GM08714 (cell line): ENCODE data around the gene SON.
"Not testable (repeated sequence)": the region's sequence is repeated elsewhere in the genome, so short reads cannot be mapped to it uniquely, and the experiment has no call there.

Experiments used
- H3K4me3 ChIP-seq: fragments of 200-500 bp; sonication (Bioruptor generic); 2 replicates; pipeline ENCODE4 v1.5.1; 2014; ENCODE audit warnings: mild to moderate bottlenecking, low read length, inconsistent platforms
- ZNF274 ChIP-seq: IDR thresholded peaks from 2 replicates; pipeline ENCODE4 v1.6.1; 2012; ENCODE audit warnings: mild to moderate bottlenecking, low read depth, low read length

SON gene

GRCh38 chr21:33542640-33543504, at the start of gene SON:
SON (plus strand) TSS chr21:33543038; CDS start chr21:33543093, 55 bp downstream.
- no peak for TF ChIP-seq ZNF274
- H3K4me3 ChIP-seq, result peak within 1 kb of the TSS; percentile 85

GRCh38 chr21:33493756-33494155, 49.1 kb upstream of the SON start:
- no peak for TF ChIP-seq ZNF274
- H3K4me3 ChIP-seq, result no peak overlapping the region

GRCh38 chr21:33495743-33496142, 47.1 kb upstream of the SON start:
- no peak overlapping the region for H3K4me3 ChIP-seq
- no peak for TF ChIP-seq ZNF274

GRCh38 chr21:33496345-33496744, 46.5 kb upstream of the SON start:
- no peak overlapping the region for H3K4me3 ChIP-seq
- TF ChIP-seq ZNF274, result no peak

GRCh38 chr21:33505833-33506232, 37.0 kb upstream of the SON start:
- no peak overlapping the region for H3K4me3 ChIP-seq
- TF ChIP-seq ZNF274, result no peak

GRCh38 chr21:33507003-33507402, 35.8 kb upstream of the SON start:
- not testable (repeated sequence) for H3K4me3 ChIP-seq

- TF ChIP-seq ZNF274, result no peak
- H3K4me3 ChIP-seq, result no peak overlapping the region
Observed at GRCh38 chr21:33510826-33511225, 32.0 kb upstream of the SON start.

- no peak for TF ChIP-seq ZNF274
- no peak overlapping the region for H3K4me3 ChIP-seq
Observed at GRCh38 chr21:33511639-33512038, 31.2 kb upstream of the SON start.

- no peak for TF ChIP-seq ZNF274
- no peak overlapping the region for H3K4me3 ChIP-seq
Observed at GRCh38 chr21:33512481-33512880, 30.4 kb upstream of the SON start.

- no peak overlapping the region for H3K4me3 ChIP-seq
- TF ChIP-seq ZNF274, result no peak
Observed at GRCh38 chr21:33514229-33514628, 28.6 kb upstream of the SON start.

GRCh38 chr21:33518899-33519298, 23.9 kb upstream of the SON start:
- H3K4me3 ChIP-seq, result no peak overlapping the region
- TF ChIP-seq ZNF274, result no peak

GRCh38 chr21:33522297-33522952, 20.4 kb upstream of the SON start:
- no peak overlapping the region for H3K4me3 ChIP-seq
- TF ChIP-seq ZNF274, result no peak

GRCh38 chr21:33522953-33523349, 19.9 kb upstream of the SON start:
- no peak overlapping the region for H3K4me3 ChIP-seq
- no peak for TF ChIP-seq ZNF274

- H3K4me3 ChIP-seq, result no peak overlapping the region
- TF ChIP-seq ZNF274, result no peak
Observed at GRCh38 chr21:33531007-33531406, 11.8 kb upstream of the SON start.

GRCh38 chr21:33537212-33537611, 5.6 kb upstream of the SON start:
- H3K4me3 ChIP-seq, result no peak overlapping the region
- TF ChIP-seq ZNF274, result no peak
